Prostate gland (tissue), 2 donors: ENCODE measurements around the gene PIP5K1B. TPM values are rescaled to one million over a fixed set of nuclear protein-coding genes. Genes with fewer than 3 reads are reported as not detected.

Experiments
- DNase-seq: peaks from one replicate; pipeline ENCODE4 v3.0.0-alpha.2; 2019; ENCODE audit warnings: low spot score
- H3K27ac ChIP-seq, 2 donors: fragments of 200-600 bp; sonication (generic); 2 replicates each; pipeline ENCODE4 v1.5.1; 2017 to 2019
- H3K27me3 ChIP-seq: fragments of 200-600 bp; sonication (generic); replicated peaks from 2 replicates; pipeline ENCODE4 v1.5.1; 2019; ENCODE audit not compliant: insufficient read depth
- H3K36me3 ChIP-seq, 2 donors: fragments of 200-600 bp; sonication (generic); 1 replicate in 1 of 2; 2 replicates in 1 of 2; pipeline versions ENCODE4 v1.5.1 to v1.8.1; 2017 to 2019
- H3K4me1 ChIP-seq: fragments of 200-600 bp; sonication (generic); replicated peaks from 2 replicates; pipeline ENCODE4 v1.5.1; 2019
- H3K4me3 ChIP-seq, 2 donors: fragments of 200-600 bp; sonication (generic); 2 replicates each; pipeline ENCODE4 v1.5.1; 2017 to 2019
- H3K9me3 ChIP-seq: fragments of 200-600 bp; sonication (generic); 2 replicates; pipeline ENCODE4 v1.5.1; 2017
- POLR2A ChIP-seq: fragments of 450-650 bp; IDR thresholded peaks from one replicate; pipeline ENCODE4 v1.6.1; 2016; ENCODE audit warnings: antibody characterized with exemption, mild to moderate bottlenecking
- POLR2AphosphoS5 ChIP-seq: sonication (generic); formaldehyde crosslinking; IDR thresholded peaks from one replicate; pipeline ENCODE4 v1.6.1; 2017; ENCODE audit warnings: antibody characterized with exemption
- WGBS: methylation state at CpG from one replicate; pipeline ENCODE4 v1.1.5; 2018; 5-methylcytosine and 5-hydroxymethylcytosine counted together
- intact Hi-C: fragments of 100-400 bp; cut with DNase I; formaldehyde crosslinking; loops from one replicate; pipeline ENCODE4 v1.14.2; 2022
- total RNA-seq, 2 donors: library from RNA; depleted of rRNA; stranded (reverse); fragments of >200 nt; gene quantifications; one replicate each; pipeline ENCODE4 v1.1.0, GENCODE V29; 2016
- TF ChIP-seq, protein P1 (sequence below), 4 experiments: fragments of 200-600 bp in 2 of 4; fragments of 450-650 bp in 2 of 4; sonication (generic) in 2 of 4; IDR thresholded peaks; 1 replicate in 3 of 4; 2 replicates in 1 of 4; pipeline ENCODE4 v1.5.1; 2016 to 2019; ENCODE audit warnings: antibody characterized with exemption in 4 of 4, mild to moderate bottlenecking in 2 of 4, moderate library complexity in 2 of 4

The PIP5K1B gene
- total RNA-seq, 2 donors from 2014 or later, result 1.6 to 38.3 TPM

DNA sequence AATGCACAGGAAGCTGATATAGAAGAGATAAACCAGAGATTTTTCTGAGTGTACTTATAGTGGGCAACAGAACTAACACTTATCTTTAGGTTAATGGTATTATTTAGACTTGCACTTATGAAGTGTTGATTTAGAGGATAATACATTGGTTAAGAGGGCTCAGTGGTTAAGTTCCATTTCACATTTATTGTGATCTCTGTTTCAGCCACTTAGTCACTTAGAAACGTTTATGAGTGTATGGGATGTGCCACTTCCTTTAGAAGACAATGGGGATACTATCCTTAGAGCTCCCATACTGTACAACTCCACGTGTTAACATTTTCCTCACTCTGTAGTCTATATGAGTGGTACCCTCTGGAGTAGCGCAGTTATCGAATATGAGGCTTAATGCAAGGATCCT is 57.5 kb downstream of the PIP5K1B start:
- H3K36me3 ChIP-seq, result no peaks in the 10 kb centered on the region
- intact Hi-C loops, result no loop called here
- H3K9me3 ChIP-seq, result no peaks in the 10 kb centered on the region
- H3K27ac ChIP-seq, result no peak overlapping the region
- TF ChIP-seq POLR2A (no peak), POLR2AphosphoS5 (no peak)
- TF ChIP-seq, protein P1, sequence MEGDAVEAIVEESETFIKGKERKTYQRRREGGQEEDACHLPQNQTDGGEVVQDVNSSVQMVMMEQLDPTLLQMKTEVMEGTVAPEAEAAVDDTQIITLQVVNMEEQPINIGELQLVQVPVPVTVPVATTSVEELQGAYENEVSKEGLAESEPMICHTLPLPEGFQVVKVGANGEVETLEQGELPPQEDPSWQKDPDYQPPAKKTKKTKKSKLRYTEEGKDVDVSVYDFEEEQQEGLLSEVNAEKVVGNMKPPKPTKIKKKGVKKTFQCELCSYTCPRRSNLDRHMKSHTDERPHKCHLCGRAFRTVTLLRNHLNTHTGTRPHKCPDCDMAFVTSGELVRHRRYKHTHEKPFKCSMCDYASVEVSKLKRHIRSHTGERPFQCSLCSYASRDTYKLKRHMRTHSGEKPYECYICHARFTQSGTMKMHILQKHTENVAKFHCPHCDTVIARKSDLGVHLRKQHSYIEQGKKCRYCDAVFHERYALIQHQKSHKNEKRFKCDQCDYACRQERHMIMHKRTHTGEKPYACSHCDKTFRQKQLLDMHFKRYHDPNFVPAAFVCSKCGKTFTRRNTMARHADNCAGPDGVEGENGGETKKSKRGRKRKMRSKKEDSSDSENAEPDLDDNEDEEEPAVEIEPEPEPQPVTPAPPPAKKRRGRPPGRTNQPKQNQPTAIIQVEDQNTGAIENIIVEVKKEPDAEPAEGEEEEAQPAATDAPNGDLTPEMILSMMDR (IDR thresholded peaks at IDR 0.05), result no peak
- WGBS, result 61% methylated on average over 4 of the region's 4 CpGs
- no peak for DNase-seq
- no peaks in the 10 kb centered on the region for H3K27me3 ChIP-seq
- H3K4me1 ChIP-seq, result no peaks in the 10 kb centered on the region
- H3K4me3 ChIP-seq, result no peak overlapping the region

DNA sequence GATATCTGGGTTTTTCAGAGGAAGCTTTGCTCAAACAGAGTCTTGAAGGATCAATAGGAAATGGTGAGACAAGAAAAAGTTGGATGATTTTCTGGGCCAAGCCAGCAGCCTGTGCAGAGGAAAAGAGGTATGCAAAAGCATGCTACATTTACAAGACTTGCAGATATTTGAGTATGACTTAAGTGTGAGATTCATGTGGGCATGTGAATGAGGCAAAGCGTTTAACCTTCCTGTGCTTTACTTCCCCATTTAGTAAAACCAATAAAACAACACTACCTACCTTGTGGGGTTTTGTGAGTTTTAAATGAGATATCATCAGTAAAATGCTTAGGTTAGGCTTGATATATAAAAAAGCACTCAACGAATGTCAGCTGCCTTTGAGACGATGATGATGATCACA is 58.1 kb downstream of the PIP5K1B start:
- TF ChIP-seq POLR2AphosphoS5 (no peak), POLR2A (no peak)
- TF ChIP-seq, protein P1 (IDR thresholded peaks at IDR 0.05), result no peak
- 73% methylated on average over 3 of the region's 3 CpGs for WGBS
- intact Hi-C loops, result no loop called here
- H3K9me3 ChIP-seq, result no peaks in the 10 kb centered on the region
- no peak overlapping the region for H3K4me3 ChIP-seq
- no peaks in the 10 kb centered on the region for H3K36me3 ChIP-seq
- H3K27ac ChIP-seq, result no peak overlapping the region
- no peak for DNase-seq
- H3K4me1 ChIP-seq, result no peaks in the 10 kb centered on the region
- no peaks in the 10 kb centered on the region for H3K27me3 ChIP-seq

DNA sequence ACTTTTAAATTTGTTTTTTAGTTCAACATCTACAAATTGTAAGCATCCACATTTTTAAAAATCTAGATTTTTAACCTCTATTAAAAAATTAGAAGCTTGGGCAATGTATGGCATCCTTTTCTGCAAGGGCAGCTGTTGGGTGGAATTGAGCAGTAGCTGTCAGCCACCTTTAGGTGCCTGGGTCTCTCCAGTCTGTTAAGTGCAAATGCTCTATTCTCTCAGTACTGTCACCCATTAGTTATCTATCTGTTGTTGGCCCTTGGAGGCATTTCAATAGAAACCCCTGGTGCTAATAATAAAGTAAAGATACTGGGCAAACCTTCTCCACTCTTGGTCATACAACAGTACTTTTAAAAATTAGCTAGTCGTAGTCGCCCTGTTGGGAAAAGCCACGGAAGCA is 63.6 kb downstream of the PIP5K1B start:
- no peak for TF ChIP-seq POLR2AphosphoS5
- TF ChIP-seq, protein P1 (IDR thresholded peaks at IDR 0.05), result no peak
- no peak for TF ChIP-seq POLR2A
- 94% methylated on average over 3 of the region's 3 CpGs for WGBS
- intact Hi-C loops, result no loop called here
- Histone ChIP-seq H3K9me3 (no peaks in the 10 kb centered on the region), H3K36me3 (no peaks in the 10 kb centered on the region), H3K27me3 (no peaks in the 10 kb centered on the region), H3K4me1 (no peaks in the 10 kb centered on the region), H3K4me3 (no peak overlapping the region), H3K27ac (no peak overlapping the region)
- no peak for DNase-seq

DNA sequence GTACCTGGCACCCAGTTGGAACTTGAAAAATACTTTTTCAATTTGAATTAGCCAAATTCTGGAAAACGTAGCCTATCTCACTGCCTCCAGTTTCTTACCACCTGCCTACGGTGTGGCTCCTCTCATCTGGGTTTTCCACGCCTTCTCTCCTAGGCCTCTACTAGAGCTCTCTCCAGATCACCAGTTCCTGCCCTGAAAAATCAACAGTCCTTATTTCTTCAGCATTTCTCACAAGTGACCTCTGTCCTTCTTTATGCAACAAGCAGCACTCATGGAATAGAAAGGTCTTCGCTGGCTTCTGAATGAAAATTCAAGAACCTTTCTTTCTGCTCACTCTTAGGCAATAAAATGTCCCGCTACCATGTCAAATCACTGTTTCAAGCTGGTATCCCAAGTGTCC is 64.8 kb downstream of the PIP5K1B start:
- H3K27me3 ChIP-seq, result no peaks in the 10 kb centered on the region
- no peaks in the 10 kb centered on the region for H3K4me1 ChIP-seq
- H3K27ac ChIP-seq, result no peak overlapping the region
- H3K4me3 ChIP-seq, result no peak overlapping the region
- no peaks in the 10 kb centered on the region for H3K9me3 ChIP-seq
- no peak for DNase-seq
- no peaks in the 10 kb centered on the region for H3K36me3 ChIP-seq
- WGBS, result 84% methylated on average over 5 of the region's 5 CpGs
- TF ChIP-seq POLR2AphosphoS5 (no peak), POLR2A (no peak)
- TF ChIP-seq, protein P1 (IDR thresholded peaks at IDR 0.05), result no peak
- intact Hi-C loops, result no loop called here

DNA sequence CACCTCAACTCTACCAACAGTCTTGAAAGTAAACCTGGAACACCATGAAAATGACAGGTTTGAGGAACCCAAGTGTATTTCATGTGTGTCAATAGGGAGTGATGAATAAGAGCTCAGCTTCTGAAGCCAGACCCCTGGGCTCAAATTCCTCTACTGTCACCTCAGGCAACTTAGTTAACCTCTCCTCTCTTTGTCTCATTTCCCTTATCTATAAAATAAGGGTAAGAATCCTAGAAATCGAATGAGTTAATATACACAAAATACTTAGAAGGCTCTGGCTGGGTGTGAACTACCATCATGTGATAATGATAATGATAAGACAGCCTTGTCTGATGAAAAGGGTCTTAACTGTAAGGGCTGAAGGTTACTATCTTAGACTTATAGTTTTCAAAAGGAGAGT is 66.3 kb downstream of the PIP5K1B start:
- Histone ChIP-seq H3K27me3 (no peaks in the 10 kb centered on the region), H3K27ac (no peak overlapping the region), H3K4me3 (no peak overlapping the region), H3K4me1 (no peaks in the 10 kb centered on the region), H3K36me3 (no peaks in the 10 kb centered on the region), H3K9me3 (no peaks in the 10 kb centered on the region)
- 57% methylated on average over 1 of the region's 1 CpG for WGBS
- DNase-seq, result no peak
- intact Hi-C loops, result no loop called here
- TF ChIP-seq POLR2A, result no peak
- no peak for TF ChIP-seq POLR2AphosphoS5
- TF ChIP-seq, protein P1 (IDR thresholded peaks at IDR 0.05), result no peak
